Stimulated activated CD4-positive, alpha-beta T cell treated with anti-CD3 and anti-CD28 coated beads, TNF-alpha, amount 100 ng/mL, for 48 hours (primary cell): ENCODE data around the gene HAGH.

Experiments
- DNase-seq, 3 donors: peaks; one replicate each; pipeline ENCODE4 v3.0.0-alpha.2; 2020; ENCODE audit warnings: low read depth in 3 of 3

HAGH gene

DNA sequence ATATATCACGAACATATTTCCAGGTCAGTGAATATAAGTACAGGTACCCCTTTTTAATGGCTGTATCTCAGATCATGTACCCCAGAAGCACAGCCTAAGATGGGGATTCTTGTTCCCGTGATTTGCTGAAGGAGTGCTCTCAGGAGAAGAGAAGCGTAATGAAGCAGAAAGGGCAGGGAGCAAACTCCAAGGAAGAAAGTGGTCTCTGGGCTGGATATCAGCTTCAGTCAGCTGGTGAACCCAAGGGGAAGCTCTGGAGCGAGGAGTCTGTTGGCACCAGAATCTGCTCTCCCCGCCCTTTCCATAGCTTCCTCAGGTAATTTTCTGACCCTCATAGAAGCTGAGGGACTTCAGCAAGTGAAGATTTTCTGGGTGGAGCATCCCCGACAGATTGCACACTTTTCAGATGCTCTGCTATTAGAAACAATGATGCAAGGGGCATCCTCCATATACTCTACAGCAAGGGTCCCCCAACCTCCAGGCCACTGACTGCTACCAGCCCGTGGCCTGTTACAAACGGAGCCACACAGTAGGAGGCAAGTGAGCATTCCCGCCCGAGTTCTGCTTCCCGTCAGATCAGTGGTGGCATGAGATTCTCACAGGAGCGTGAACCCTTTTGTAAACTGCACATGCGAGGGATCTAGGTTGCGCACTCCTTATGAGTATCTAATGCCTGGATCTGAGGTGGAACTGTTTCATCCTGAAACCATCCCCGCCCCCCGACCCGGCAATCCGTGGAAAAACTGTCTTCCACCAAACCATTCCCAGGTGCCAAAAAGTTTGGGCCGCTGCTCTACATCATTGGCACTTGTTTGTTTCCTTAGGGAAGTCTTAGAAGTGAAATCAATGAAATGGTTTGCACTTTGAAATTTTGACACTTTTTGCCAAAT is 4.8 kb upstream of the HAGH start:
- no peak for DNase-seq

DNA sequence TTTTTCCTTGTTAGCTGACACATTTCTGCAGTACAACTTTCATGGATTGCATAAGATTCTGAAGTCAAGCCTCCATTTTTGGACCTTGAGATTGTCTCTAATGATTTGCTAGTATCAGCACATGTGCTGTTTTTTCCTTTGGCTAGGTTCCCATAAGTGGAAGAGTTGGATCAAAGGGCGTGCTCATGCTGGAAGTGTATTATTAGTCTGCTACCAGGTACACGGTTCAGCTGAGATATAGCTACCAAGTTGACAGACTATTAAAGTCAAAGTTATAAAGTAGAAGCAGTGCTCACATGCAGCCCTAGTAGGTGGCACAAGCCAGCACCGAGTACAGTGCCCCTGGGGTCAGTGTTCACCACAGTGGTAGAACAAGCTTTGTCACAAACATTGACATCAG is 3.6 kb upstream of the HAGH start:
- DNase-seq = no peak

DNA sequence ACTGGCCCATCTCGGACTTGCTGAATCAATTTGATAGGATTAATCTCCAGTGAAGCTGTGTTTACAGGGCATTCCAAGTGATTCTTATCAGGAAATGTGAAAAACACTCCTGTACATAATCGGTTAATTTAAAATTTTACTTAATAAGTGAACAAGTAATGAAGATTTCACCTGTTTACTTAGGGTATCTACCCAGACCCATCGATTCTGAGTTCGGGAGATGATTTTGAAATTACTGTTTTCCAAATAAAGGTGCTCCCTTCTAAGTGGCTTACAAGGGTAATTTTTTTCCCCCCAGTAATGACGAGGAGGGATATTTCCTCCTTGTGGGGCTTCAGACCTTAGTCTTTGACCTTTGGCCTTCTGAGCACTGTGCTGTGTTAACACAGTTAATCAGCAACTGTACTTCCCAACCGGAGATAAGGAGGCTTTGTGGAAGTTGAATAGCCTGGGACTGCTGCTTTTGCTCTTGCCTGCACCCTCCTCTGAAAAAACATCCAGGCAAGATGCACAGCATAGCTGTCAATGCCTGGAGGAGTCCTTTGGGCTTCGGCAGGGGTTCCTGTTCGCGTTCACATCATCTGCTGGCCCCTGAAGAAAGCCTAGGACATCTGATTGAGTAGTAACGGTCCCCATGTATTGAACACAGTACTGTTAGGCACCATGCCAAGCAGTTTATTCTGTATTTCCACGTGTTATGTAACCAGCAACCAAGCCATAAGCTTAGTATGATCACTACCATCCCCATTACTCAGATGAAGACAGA is 2.2 kb upstream of the HAGH start:
- no peak for DNase-seq

DNA sequence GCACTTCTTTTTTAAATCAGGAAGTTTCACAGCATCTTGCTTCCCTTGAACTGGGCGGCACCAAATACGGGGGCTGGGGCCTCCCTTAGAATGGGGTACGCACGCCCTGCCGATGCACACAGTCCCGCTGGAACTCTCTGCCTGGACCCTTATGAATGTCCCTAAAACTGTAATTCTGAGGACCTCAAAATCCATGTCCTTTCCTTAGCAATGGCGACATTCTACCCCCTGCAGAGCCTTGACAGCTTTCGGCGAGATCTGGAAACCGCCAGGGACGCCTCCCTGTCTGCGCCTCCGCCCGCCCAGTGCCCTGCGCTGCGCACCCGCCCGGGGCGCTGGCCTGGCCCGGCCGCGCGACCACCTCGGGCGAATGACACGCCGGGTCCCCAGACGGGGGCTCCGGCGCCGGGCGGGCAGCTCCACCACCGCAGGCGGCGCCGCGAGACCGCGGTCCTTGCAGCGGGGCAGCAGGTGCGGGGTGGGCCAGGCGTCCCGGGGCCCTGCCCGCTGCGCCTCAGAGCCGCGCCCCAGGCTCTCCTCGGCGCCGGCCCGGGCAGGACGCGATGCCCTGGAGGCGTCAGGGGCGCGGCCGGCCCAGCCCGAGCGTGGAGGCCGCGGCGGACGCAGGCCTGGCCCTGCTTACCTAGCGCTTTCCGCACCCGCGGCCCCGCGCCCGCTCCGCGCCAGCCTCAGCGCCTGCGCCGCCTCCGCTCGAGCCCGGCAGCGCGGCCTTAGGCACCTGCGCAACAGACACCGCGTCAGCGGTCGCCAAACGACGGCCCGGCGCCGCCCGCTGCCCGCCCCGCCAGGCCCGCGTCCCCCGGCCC is 548 bp downstream of the HAGH start:
- DNase-seq = peak; percentile 44 to 61 (median 44)

DNA sequence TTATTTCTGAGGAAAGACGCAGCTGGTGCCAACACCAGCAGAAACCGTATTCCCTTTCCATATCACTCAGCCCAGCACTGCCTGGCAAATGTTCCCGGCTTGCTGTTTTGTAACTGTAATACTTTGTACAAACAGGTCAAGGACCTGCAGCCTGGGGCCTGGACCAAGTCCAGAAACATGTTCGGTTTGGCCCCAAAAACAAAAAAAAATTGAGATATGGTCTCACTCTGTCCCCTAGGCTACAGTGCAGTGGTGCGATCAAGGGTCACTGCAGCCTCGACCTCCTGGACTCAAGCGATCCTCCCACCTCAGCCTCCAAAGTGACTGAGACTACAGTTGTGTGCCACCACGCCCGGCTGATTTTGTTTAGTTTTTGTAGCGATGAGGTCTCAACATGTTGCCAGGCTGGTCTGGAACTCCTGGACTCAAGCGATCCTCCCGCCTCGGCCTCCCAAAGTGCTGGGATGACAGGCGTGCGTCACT is 1.2 kb downstream of the HAGH start:
- DNase-seq = no peak

DNA sequence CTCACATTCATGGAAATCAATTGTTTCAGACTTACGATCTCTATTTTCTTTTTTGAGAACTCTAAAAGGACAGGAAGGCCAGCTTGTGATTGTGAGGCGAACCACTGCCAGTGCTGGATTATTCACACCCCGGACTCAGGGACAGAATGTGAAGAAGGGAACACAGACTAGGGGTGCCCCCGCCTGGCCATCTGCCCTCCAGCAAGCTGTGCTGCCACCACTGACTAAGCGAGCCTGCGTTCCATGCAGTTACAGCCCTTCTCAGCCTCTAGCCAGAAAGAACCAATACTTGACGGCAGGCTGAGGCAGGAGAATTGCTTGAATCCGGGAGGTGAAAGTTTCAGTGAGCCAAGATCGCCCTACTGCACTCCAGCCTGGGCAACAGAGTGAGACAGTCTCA is 2.8 kb downstream of the HAGH start:
- DNase-seq = no peak

DNA sequence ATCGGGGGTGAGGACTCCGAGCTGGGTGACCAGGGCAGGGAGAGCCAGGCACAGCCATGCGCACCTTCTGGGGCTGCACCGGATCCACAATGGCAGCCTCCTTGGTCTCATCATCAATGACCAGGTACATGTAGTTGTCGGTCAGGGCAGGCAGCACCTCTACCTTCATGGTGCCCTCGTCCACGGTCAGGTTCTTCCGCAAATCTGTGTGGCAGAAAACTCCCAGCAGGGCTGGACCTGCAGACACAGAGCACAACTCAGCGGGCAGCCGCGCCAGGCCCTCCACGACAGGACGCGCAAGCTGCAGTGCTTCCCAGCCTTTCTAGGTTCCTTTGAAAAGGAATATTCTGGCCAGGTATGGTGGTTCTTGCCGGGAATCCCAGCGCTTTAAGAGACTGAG is 3.8 kb downstream of the HAGH start:
- DNase-seq = no peak

DNA sequence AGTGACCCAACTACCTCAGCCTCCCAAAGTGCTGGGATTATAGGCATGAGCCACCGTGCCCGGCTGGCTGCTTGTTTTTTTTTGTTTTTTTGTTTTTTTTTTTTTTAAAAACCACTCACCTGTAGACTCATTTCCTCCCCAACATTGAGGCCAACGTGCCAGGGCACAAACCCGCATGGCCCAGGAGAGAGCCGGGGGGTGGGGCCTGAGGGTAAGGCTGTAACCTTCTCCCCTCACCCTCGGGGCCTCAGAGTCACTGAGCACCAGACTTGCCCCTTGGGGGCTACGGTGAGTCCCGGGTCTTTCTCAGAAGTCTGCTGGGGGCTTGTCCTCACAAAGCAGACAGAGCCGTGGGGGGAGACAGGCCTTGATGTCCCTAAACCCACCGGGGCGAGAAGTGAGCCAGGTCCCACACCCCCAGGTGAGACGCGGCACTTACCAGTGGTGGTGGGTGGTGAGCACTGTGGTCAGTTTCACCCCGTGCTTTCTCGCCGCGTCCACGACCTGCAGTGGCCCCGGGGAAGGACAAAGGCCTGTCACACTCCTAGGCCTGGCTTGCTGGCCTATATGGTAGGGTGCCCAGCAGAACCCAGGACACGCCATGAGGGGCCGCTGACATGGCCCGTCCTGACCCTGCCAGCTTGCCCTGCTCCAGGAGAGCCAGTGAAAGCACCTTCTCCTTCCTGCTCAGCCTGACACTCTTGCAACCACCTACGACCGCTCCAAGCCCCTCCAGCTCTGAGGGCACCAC is 4.6 kb downstream of the HAGH start:
- no peak for DNase-seq

DNA sequence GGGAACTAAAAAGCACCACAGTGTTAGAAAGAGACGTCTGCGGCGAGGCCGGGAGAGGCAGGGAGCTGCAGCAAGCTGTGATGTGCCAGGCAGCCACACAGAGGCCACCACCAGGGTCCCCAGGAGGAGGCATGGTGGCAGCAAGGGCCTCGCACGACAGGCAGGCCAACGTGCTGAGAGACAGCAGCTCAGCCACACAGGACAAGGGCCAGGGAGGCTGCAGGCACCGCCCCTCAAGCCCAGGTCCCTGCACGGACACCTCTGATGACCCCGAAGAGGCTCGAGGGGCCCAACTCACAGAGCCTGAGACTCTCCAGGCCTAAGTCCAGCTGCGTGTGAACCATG is 5.7 kb downstream of the HAGH start:
- no peak for DNase-seq

DNA sequence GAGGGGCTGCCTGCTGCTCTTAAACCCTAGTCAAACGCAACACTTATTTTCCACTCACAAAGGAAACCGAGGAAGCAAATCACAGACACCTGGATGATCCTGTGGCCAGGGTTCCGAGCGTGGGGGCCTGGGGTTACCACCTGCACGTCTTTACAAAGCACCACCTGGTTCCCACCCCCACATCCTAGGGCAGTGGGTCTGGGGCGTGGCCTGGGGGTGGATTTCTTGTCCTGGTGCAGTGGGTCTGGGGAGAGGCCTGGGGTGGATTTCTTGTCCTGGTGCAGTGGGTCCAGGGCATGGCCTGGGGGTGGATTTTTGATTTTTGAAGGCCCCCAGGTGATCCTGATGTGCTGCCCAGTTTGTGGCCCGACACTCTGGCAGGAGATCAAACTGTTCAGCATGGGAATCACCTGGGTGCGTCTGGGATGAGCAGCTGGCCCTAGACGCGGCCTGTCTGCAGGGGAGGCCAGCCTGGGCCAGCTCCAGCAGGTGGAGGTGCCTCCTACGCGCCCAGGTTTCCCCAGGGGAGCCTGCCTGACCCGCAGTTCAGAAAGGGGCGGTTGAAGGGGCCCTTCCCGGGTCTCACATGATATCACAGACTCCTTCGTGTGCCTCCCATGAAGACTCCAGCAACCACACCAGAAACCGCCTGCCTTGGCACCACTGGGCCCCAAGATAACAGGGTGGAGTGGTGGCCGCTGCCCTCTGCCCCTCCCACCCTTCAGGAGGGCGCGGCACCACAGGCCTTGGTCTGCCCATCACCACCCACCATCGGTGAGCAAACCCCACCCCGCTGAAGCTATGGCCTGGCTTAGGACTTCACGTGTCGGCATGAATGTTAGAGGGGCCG is 6.3 kb downstream of the HAGH start:
- no peak for DNase-seq

DNA sequence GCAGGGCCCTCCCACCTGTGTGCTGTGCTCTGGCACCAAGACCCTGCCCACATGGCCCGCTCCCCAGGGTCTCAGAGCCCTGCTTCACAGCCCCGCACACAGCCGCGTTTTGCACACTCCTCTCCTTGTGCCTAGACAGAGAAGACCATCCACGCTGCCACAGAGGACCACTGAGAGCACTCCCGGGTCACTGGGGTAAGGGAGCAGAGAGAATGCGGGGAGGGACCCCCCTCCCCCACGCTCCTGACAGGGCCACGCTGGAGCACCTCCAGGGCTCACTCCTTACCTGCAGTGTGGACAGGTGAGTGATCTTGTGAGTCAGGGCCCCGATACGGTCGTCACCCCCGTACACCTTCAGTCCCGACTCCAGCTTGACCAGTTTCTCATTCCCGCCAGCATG is 7.0 kb downstream of the HAGH start:
- no peak for DNase-seq

DNA sequence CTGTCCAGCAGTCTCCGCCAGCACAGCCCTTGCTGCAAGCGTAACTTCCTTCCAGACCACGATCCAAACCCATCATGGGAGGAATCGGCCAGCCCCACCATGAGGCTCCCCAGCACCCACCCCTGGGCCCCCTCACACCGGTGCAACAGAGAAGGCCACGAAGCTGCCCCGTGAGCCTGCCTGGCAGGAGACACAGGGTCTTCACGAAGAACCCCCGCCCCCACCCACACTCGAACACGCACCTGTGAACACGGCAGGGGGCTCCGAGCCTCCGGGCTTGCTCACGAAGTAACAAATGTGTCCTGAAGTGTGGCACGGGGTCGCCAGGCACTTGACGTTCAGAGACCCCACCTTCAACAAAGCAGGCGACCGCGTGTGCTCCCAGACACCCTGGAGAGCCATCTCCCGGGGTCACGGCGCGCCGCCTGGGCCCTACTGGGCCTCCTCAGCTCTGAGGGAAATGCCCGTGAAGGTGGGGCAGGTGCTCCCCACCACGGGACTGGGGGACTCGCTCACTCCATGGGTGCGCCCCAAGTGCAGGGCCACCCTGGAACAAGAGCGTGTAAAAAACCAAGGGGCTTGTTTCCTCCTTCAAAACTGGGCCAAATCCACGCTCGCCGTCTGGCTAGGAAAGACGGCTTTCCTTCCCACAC is 7.6 kb downstream of the HAGH start:
- no peak for DNase-seq

DNA sequence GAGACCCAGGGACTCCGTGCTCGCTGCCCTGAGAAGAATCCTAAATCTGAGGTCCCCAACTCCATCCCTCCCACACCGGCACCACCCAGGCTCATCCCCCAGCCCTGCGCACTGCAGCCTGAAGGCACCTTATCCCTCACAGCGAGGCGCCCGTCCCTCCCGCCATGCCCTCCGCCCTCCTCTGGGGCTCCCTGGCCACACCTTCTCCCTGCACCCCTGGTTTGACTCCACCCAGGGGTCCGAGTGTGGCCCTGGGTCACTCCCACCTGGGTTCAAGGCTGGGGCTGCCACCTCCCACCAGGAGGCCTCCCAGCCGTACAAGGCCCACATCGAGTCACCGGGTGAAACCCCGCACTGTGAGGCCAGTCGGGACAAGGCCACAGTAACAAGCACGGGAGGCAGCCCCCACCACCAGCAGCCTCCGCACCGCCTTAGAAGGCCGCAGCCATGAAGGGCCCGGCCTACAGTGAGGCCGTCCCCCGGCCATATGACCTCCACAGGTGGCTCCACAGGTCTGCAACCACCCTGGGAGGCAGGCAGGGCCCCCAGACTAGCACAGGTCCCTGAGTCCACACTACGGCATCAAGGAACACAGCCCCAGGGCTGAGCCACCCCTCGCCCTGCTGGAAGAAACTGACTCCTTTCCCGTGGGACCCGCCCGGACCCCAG is 8.3 kb downstream of the HAGH start:
- DNase-seq = no peak

DNA sequence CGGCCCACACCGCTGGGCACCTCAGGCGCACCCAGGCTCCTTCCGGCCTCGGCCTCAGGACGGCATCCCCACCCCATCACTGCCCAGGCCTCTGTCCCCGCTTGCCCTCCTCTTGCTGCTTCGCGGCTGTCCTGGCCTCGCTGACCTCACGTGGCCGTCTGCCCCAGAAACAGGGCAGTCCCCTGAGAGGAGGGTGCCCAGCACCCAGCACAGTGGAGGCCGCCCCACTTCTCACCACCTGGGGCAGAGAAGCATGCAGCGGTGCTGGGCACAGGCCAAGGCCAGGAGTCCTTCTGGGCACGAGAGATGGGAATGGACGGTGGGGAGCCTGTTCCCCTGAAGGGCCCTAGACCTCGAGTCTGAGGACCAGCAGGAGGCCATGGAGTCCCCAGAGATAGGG is 8.9 kb downstream of the HAGH start:
- DNase-seq = no peak

DNA sequence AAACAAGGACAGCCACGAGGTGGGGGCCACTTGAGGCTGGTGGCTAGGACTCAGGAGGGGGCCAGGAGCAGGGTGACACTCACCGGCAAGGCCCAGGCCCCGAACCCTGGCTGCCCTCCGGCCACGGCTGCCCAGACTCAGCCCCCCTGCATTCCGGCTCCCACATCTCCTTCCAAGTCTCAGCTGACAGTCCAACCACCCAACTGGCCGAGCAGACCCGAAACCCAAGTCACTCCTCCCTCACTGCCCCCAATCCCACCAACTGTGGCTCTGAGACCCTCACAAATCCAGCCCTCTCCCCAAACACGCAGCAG is 9.4 kb downstream of the HAGH start:
- no peak for DNase-seq

DNA sequence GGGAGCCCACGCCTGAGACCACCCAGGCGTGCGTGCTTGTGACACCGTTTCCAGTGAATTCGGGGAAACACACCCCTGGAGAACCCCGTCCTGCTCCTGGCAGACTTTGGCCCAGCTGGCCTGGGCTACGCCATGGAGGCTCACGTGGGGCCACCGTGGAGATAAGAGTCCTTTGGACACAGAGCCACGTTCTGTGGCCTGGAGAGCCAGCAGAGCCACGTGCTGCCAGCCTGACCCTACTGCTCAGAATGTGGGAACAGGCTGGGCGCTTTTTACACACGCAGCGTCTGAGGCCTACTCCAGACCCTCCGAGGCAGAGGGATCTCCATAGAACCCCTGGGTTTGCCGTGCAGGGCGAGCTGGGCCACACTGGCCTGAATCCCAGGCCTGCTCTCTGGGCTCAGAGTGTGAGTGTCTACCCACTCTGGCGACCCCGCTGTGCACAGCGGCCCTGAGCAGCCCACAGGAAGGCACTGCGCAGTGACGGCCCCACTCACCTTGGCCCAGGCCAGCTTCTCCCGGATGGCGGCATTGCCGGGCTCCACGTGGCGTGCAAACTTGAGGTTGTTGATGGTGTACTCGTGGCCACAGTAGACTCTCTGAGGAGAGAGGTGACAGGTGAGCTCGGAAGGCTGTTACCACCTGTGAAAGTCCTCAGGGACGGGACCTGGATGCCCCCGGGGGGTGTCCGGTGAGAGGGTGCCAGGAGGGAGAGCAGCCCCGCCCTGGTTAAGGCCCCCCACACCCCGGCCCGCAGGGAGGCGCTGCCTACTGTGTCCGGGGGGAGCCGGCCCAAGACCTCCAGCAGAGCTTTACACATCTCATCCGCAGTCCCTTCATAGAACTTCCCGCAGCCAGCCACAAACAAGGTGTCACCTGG is 10.0 kb downstream of the HAGH start:
- no peak for DNase-seq

DNA sequence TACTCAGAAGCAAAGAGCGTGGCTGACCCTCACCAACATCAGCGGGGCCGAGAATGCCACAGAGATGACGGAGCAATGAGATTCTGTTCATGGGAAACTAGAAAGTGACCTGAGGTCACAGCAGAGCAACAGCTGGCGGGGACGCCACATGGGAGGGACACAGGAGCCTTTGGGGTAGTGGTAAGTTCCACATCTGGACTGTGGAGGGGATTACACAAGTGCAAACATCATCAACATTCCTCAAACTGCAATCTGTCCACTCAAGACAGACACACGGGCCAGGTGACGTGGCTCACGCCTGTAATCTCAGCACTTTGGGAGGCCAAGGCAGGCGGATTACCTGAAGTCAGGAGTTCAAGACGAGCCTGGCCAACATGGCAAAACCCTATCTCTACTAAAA is 11.2 kb downstream of the HAGH start:
- DNase-seq = no peak

DNA sequence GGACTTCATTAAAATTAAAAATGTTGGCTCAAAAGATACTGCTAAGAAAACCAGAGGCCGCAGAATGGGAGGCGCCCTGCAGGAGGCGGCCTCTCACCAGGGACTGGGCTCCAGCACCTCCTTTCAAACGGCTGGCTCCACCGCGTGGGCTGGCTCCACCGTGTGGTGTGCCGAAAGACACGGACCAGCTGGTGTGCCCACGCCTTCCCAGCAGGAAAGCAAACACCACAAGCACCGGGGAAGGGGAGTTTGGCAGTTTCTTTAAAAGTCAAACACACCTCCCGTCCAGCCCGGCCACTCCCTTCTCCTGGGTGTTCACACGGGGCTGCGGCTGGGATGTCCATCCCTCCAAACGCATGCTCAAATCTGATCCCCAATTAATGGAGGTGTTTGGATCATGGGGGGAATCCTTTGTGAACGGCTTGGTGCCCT is 13.9 kb downstream of the HAGH start:
- peak; percentile 35 to 57 (median 55) for DNase-seq

DNA sequence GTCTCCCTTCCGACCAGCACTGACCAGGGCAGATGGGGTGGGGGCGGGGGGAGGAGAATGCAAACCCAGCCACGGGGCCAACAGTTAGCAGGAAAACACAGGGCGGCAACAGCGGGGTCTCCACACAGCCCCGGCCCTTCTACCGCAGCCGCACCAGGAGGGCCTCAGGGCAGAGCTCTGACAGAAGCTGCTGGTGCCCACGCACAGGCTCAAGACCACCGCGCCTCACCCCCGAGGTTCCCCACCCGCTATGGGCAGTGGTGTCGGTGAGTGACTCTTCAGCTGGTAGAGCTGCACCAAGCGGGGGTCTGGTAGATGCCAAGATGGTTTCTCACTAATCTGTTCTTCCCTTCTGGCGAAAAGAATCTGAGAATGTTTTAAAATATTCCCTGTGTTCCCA is 16.1 kb downstream of the HAGH start:
- DNase-seq = no peak
